Measurements from ENCODE around the gene BMERB1.

BMERB1 gene

GRCh38 chr16:15495898-15496297 is 61.5 kb downstream of the BMERB1 start:
- TF ChIP-seq CTCF (IDR thresholded peaks at IDR 0.05): no peak

- no peak for TF ChIP-seq CTCF (IDR thresholded peaks at IDR 0.05)
Measured at GRCh38 chr16:15498427-15499175, 64.2 kb downstream of the BMERB1 start.

- no peak for TF ChIP-seq CTCF (IDR thresholded peaks at IDR 0.05)
Measured at GRCh38 chr16:15502041-15502725, 67.8 kb downstream of the BMERB1 start.

- no peak for TF ChIP-seq CTCF (IDR thresholded peaks at IDR 0.05)
Measured at GRCh38 chr16:15506441-15506840, 72.1 kb downstream of the BMERB1 start.

GRCh38 chr16:15507301-15507958 is 73.0 kb downstream of the BMERB1 start:
- no peak for TF ChIP-seq CTCF (IDR thresholded peaks at IDR 0.05)

- no peak for TF ChIP-seq CTCF (IDR thresholded peaks at IDR 0.05)
Measured at GRCh38 chr16:15507959-15508627, 73.7 kb downstream of the BMERB1 start.

- TF ChIP-seq CTCF (IDR thresholded peaks at IDR 0.05): no peak
Measured at GRCh38 chr16:15509051-15509592, 74.7 kb downstream of the BMERB1 start.
